Fibroblast of lung (primary cell): ENCODE data around the gene MAP4K3.

Experiments
- EZH2 ChIP-seq: IDR thresholded peaks from 2 replicates; pipeline ENCODE4 v1.5.1; 2012; ENCODE audit warnings: low read length, control low read depth, mild to moderate bottlenecking; ENCODE audit errors: missing control alignments
- TF ChIP-seq, protein P1 (sequence below), 2 donors: IDR thresholded peaks in 1 of 2; conservative IDR thresholded peaks in 1 of 2; 1 replicate in 1 of 2; 2 replicates in 1 of 2; pipeline ENCODE4 v1.5.1; 2011 to 2012; ENCODE audit warnings: low read length in 2 of 2, control low read depth in 1 of 2, inconsistent platforms in 1 of 2, low read depth in 1 of 2, mild to moderate bottlenecking in 1 of 2

GRCh38 chr2:39413063-39413737 is 23.9 kb downstream of the MAP4K3 start:
- TF ChIP-seq, protein P1, sequence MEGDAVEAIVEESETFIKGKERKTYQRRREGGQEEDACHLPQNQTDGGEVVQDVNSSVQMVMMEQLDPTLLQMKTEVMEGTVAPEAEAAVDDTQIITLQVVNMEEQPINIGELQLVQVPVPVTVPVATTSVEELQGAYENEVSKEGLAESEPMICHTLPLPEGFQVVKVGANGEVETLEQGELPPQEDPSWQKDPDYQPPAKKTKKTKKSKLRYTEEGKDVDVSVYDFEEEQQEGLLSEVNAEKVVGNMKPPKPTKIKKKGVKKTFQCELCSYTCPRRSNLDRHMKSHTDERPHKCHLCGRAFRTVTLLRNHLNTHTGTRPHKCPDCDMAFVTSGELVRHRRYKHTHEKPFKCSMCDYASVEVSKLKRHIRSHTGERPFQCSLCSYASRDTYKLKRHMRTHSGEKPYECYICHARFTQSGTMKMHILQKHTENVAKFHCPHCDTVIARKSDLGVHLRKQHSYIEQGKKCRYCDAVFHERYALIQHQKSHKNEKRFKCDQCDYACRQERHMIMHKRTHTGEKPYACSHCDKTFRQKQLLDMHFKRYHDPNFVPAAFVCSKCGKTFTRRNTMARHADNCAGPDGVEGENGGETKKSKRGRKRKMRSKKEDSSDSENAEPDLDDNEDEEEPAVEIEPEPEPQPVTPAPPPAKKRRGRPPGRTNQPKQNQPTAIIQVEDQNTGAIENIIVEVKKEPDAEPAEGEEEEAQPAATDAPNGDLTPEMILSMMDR (conservative IDR thresholded peaks at IDR 0.05 in 1 of 2, IDR thresholded peaks at IDR 0.05 in 1 of 2; ENCODE audit: low read depth in 1 of 2, low read length in 2 of 2) = no peak
- no peak for TF ChIP-seq EZH2
